SU-DHL-6 (cell line): Measurements from ENCODE around the gene SPATA32.

ENCODE experiments used
- H2AFZ ChIP-seq: fragments of 200-600 bp; sonication (generic); 2 replicates; pipeline ENCODE4 v1.6.1; 2014; ENCODE audit warnings: low read depth, mild to moderate bottlenecking, moderate library complexity, mixed read lengths, antibody characterized with exemption, low read length; ENCODE audit not compliant: severe bottlenecking
- H3F3A ChIP-seq: fragments of 200-600 bp; shearing (Covaris generic); 2 replicates; pipeline ENCODE4 v1.6.0; 2016; ENCODE audit warnings: antibody characterized with exemption, mild to moderate bottlenecking; ENCODE audit not compliant: insufficient read depth
- H3K27ac ChIP-seq: fragments of 200-600 bp; sonication (generic); 2 replicates; pipeline ENCODE4 v1.5.1; 2016; ENCODE audit warnings: low read depth, mild to moderate bottlenecking, low read length, moderate library complexity, mixed read lengths
- H3K27me3 ChIP-seq: fragments of 200-600 bp; sonication (generic), shearing (Covaris generic); 2 replicates; pipeline ENCODE4 v1.6.0; 2014; ENCODE audit warnings: mild to moderate bottlenecking, low read length
- H3K36me3 ChIP-seq: fragments of 200-600 bp; sonication (generic); 2 replicates; pipeline ENCODE4 v1.6.1; 2014; ENCODE audit warnings: mild to moderate bottlenecking, low read length, mixed read lengths
- H3K4me2 ChIP-seq: fragments of 300-600, 200-600 bp; shearing (Covaris generic), sonication (generic); 2 replicates; pipeline ENCODE4 v1.6.0; 2014; ENCODE audit warnings: low read length, low read depth, mild to moderate bottlenecking; ENCODE audit not compliant: poor library complexity, severe bottlenecking
- H3K4me3 ChIP-seq: fragments of 200-600 bp; sonication (generic); 2 replicates; pipeline ENCODE4 v1.5.1; 2014; ENCODE audit warnings: antibody characterized with exemption, low read length, mild to moderate bottlenecking, mixed read lengths; ENCODE audit not compliant: insufficient read depth, poor library complexity, severe bottlenecking
- H3K79me2 ChIP-seq: fragments of 200-600 bp; sonication (generic); 2 replicates; pipeline ENCODE4 v1.6.1; 2014; ENCODE audit warnings: mild to moderate bottlenecking, low read length, moderate library complexity; ENCODE audit not compliant: insufficient read depth
- H3K9ac ChIP-seq: fragments of 200-600 bp; sonication (generic); 2 replicates; pipeline ENCODE4 v1.7.0; 2014; ENCODE audit warnings: mild to moderate bottlenecking, low read length
- H3K9me2 ChIP-seq: fragments of 200-600 bp; sonication (generic); replicated peaks from 2 replicates; pipeline ENCODE4 v1.6.1; 2014; ENCODE audit warnings: low read length; ENCODE audit not compliant: insufficient read depth
- H3K9me3 ChIP-seq: fragments of 200-600 bp; sonication (generic); 2 replicates; pipeline ENCODE4 v1.6.1; 2014; ENCODE audit warnings: low read length, mixed read lengths; ENCODE audit not compliant: insufficient read depth
- H4K20me1 ChIP-seq: fragments of 200-600 bp; sonication (generic); 2 replicates; pipeline ENCODE4 v1.6.1; 2014; ENCODE audit warnings: low read depth, mild to moderate bottlenecking, antibody characterized with exemption, low read length, moderate library complexity, mixed read lengths
- EZH2phosphoT487 ChIP-seq: fragments of 200-600 bp; sonication (generic), shearing (Covaris generic); conservative IDR thresholded peaks from 2 replicates; pipeline ENCODE4 v1.6.1; 2018; ENCODE audit warnings: mild to moderate bottlenecking, antibody characterized with exemption, low read length, moderate library complexity, mixed read lengths
- TF ChIP-seq, protein P1 (sequence below): fragments of 200-600 bp; sonication (generic); IDR thresholded peaks from one replicate; pipeline ENCODE4 v1.5.1; 2017; ENCODE audit warnings: antibody characterized with exemption, mild to moderate bottlenecking, low read length, moderate library complexity; ENCODE audit not compliant: insufficient read depth, poor library complexity, severe bottlenecking

The SPATA32 gene

GRCh38 chr17:45248132-45248957 is 13.5 kb downstream of the SPATA32 start:
- Histone ChIP-seq H3K27ac (peak overlapping the region; percentile 81), H3K79me2 (peaks cover 7% of the 10 kb centered on the region; the same call in 1 of the 2 replicates)
- TF ChIP-seq EZH2phosphoT487: no peak
- TF ChIP-seq, protein P1, sequence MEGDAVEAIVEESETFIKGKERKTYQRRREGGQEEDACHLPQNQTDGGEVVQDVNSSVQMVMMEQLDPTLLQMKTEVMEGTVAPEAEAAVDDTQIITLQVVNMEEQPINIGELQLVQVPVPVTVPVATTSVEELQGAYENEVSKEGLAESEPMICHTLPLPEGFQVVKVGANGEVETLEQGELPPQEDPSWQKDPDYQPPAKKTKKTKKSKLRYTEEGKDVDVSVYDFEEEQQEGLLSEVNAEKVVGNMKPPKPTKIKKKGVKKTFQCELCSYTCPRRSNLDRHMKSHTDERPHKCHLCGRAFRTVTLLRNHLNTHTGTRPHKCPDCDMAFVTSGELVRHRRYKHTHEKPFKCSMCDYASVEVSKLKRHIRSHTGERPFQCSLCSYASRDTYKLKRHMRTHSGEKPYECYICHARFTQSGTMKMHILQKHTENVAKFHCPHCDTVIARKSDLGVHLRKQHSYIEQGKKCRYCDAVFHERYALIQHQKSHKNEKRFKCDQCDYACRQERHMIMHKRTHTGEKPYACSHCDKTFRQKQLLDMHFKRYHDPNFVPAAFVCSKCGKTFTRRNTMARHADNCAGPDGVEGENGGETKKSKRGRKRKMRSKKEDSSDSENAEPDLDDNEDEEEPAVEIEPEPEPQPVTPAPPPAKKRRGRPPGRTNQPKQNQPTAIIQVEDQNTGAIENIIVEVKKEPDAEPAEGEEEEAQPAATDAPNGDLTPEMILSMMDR: no peak

GRCh38 chr17:45247429-45248131 is 14.3 kb downstream of the SPATA32 start:
- Histone ChIP-seq H3K9me3 (no peaks in the 10 kb centered on the region), H3K4me3 (peak overlapping the region; percentile 81), H3K27ac (peak overlapping the region; percentile 81), H3K36me3 (no peaks in the 10 kb centered on the region), H3K27me3 (no peaks in the 10 kb centered on the region), H3K4me2 (peak overlapping the region; percentile 84), H4K20me1 (no peaks in the 10 kb centered on the region), H3F3A (peaks cover 4% of the 10 kb centered on the region; the same call in 1 of the 2 replicates), H3K9ac (peak overlapping the region; percentile 83), H2AFZ (peak overlapping the region; percentile 53), H3K79me2 (peaks cover 7% of the 10 kb centered on the region; the same call in 1 of the 2 replicates), H3K9me2 (no peaks in the 10 kb centered on the region)
- TF ChIP-seq EZH2phosphoT487: no peak
- TF ChIP-seq, protein P1: no peak

More at GRCh38 chr17:45248132-45248957, 13.5 kb downstream of the SPATA32 start:
- peak overlapping the region; percentile 84 for H3K4me2 ChIP-seq
- H4K20me1 ChIP-seq: no peaks in the 10 kb centered on the region
- H3K36me3 ChIP-seq: no peaks in the 10 kb centered on the region
- no peaks in the 10 kb centered on the region for H3K9me3 ChIP-seq
- H2AFZ ChIP-seq: peak overlapping the region; percentile 53
- no peaks in the 10 kb centered on the region for H3K9me2 ChIP-seq
- peak overlapping the region; percentile 81 for H3K4me3 ChIP-seq
- H3K9ac ChIP-seq: peak overlapping the region; percentile 83
- peaks cover 4% of the 10 kb centered on the region; the same call in 1 of the 2 replicates for H3F3A ChIP-seq
- no peaks in the 10 kb centered on the region for H3K27me3 ChIP-seq

- H3F3A ChIP-seq: peaks cover 4% of the 10 kb centered on the region; the same call in 1 of the 2 replicates
- peak overlapping the region; percentile 81 for H3K4me3 ChIP-seq
- peak overlapping the region; percentile 84 for H3K4me2 ChIP-seq
- H3K9me2 ChIP-seq: no peaks in the 10 kb centered on the region
- peaks cover 7% of the 10 kb centered on the region; the same call in 1 of the 2 replicates for H3K79me2 ChIP-seq
- H2AFZ ChIP-seq: no peak overlapping the region
- peak overlapping the region; percentile 81 for H3K27ac ChIP-seq
- H4K20me1 ChIP-seq: no peaks in the 10 kb centered on the region
- no peaks in the 10 kb centered on the region for H3K27me3 ChIP-seq
- no peak for TF ChIP-seq EZH2phosphoT487
- TF ChIP-seq, protein P1: peak; percentile 52
- H3K9me3 ChIP-seq: no peaks in the 10 kb centered on the region
- peak overlapping the region; percentile 83 for H3K9ac ChIP-seq
- H3K36me3 ChIP-seq: no peaks in the 10 kb centered on the region
Observed at GRCh38 chr17:45246861-45247428, 14.9 kb downstream of the SPATA32 start.
